MM.1S (cell line): ENCODE results near the gene PKD1.
"Not testable (repeated sequence)": the region's sequence is repeated elsewhere in the genome, so short reads cannot be mapped to it uniquely, and the experiment has no call there.

Experiments used
- CTCF ChIP-seq: fragments of 300-600 bp; sonication (generic); IDR thresholded peaks from 2 replicates; pipeline ENCODE4 v1.5.1; 2016; ENCODE audit warnings: antibody characterized with exemption, low read length, mixed read lengths
- EZH2 ChIP-seq: fragments of 300-600 bp; sonication (generic); optimal IDR thresholded peaks from 2 replicates; pipeline ENCODE3; 2017; ENCODE audit warnings: low read depth, mild to moderate bottlenecking, antibody characterized with exemption, low read length, mixed read lengths

GRCh38 chr16:2106211-2106610, 29.5 kb downstream of the PKD1 start:
- TF ChIP-seq CTCF, EZH2: not testable (repeated sequence)
